ACHN (cell line): ENCODE data around the gene CDKL4.
"Not testable (repeated sequence)": the region's sequence is repeated elsewhere in the genome, so short reads cannot be mapped to it uniquely, and the experiment has no call there.

Experiments used
- DNase-seq: peaks from one replicate; pipeline ENCODE4 v3.0.0-alpha.2; 2015
- in situ Hi-C: cut with HindIII; loops from 2 replicates; pipeline ENCODE4 v1.10.0; 2017; ENCODE audit warnings: low sequenced_read_pairs, low pct_ligation_motif_present, low pct_unique_long_range_greater_than_20kb

CDKL4 gene

GRCh38 chr2:39243469-39244123 is at the start of gene CDKL4:
TSS of gene CDKL4 (minus strand) at chr2:39243970.
- no peak for DNase-seq
- in situ Hi-C loops = loop anchor here (25.0 kb wide), 1 partner anchor 181 kb away; no protein-coding TSS in a partner anchor

- in situ Hi-C loops = no loop called here
- no peak for DNase-seq
These were observed 46.7 kb upstream of the CDKL4 start for GRCh38 chr2:39290433-39290832.

GRCh38 chr2:39289609-39290008 is 45.8 kb upstream of the CDKL4 start:
- no peak for DNase-seq

GRCh38 chr2:39283561-39283960 is 39.8 kb upstream of the CDKL4 start:
- in situ Hi-C loops = no loop called here
- no peak for DNase-seq

More at GRCh38 chr2:39289609-39290008, 45.8 kb upstream of the CDKL4 start:
- in situ Hi-C loops = no loop called here

GRCh38 chr2:39281391-39281790 is 37.6 kb upstream of the CDKL4 start:
- DNase-seq = no peak
- in situ Hi-C loops = no loop called here

- no peak for DNase-seq
- in situ Hi-C loops = no loop called here
These were observed 31.2 kb upstream of the CDKL4 start for GRCh38 chr2:39275016-39275415.

- no peak for DNase-seq
- in situ Hi-C loops = no loop called here
These were observed 26.2 kb upstream of the CDKL4 start for GRCh38 chr2:39269941-39270340.

- in situ Hi-C loops = no loop called here
These were observed 23.2 kb upstream of the CDKL4 start for GRCh38 chr2:39266916-39267434.

GRCh38 chr2:39266139-39266805 is 22.5 kb upstream of the CDKL4 start:
- DNase-seq = no peak
- in situ Hi-C loops = no loop called here

More at GRCh38 chr2:39266916-39267434, 23.2 kb upstream of the CDKL4 start:
- DNase-seq = no peak

GRCh38 chr2:39265315-39265714 is 21.5 kb upstream of the CDKL4 start:
- no peak for DNase-seq
- in situ Hi-C loops = no loop called here

- in situ Hi-C loops = no loop called here
- no peak for DNase-seq
These were observed 21.0 kb upstream of the CDKL4 start for GRCh38 chr2:39264733-39265132.

GRCh38 chr2:39260087-39260486 is 16.3 kb upstream of the CDKL4 start:
- DNase-seq = no peak
- in situ Hi-C loops = no loop called here

GRCh38 chr2:39256040-39256439 is 12.3 kb upstream of the CDKL4 start:
- no peak for DNase-seq
- in situ Hi-C loops = no loop called here

- in situ Hi-C loops = no loop called here
- DNase-seq = no peak
These were observed 9.2 kb upstream of the CDKL4 start for GRCh38 chr2:39252888-39253518.

GRCh38 chr2:39247512-39248043 is 3.8 kb upstream of the CDKL4 start:
- in situ Hi-C loops = loop anchor here (25.0 kb wide), 1 partner anchor 185 kb away; no protein-coding TSS in a partner anchor
- DNase-seq = no peak

- no peak for DNase-seq
- in situ Hi-C loops = loop anchor here (25.0 kb wide), 1 partner anchor 184 kb away; no protein-coding TSS in a partner anchor
These were observed 2.7 kb upstream of the CDKL4 start for GRCh38 chr2:39246382-39246980.

GRCh38 chr2:39244963-39245625 is 1.3 kb upstream of the CDKL4 start:
- in situ Hi-C loops = loop anchor here (25.0 kb wide), 1 partner anchor 183 kb away; no protein-coding TSS in a partner anchor
- DNase-seq = not testable (repeated sequence)

- in situ Hi-C loops = loop anchor here (25.0 kb wide), 1 partner anchor 182 kb away; no protein-coding TSS in a partner anchor
- not testable (repeated sequence) for DNase-seq
These were observed 582 bp upstream of the CDKL4 start for GRCh38 chr2:39244241-39244862.
